Activated CD4-positive, CD25-positive, alpha-beta regulatory T cell (primary cell): ENCODE data around the gene NLGN1.

Experiments used
- DNase-seq, 4 experiments: peaks; one replicate each; lab custom pipeline; 2025; lab: John Stamatoyannopoulos, UW

The NLGN1 gene

DNA sequence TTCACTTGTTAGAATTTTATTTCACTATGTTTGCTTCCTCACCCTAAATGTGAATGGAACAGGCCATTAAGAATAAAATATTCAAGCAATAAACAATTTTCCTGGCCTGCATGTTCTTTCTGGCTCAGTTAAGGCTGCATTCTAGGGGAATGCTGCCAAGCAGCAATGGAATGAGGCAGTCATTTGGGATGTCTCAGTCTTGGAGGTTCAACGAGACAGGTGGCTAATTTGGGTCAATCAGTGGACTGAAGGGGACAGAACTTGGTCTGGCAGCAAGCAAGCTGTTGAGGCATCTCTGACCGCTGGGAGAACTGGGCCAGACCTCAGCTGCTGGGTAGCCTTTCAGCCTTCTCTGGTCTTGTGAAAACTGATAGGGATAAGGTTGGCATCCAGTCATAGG lies 241.6 kb downstream of the NLGN1 start:
- DNase-seq: no peak

DNA sequence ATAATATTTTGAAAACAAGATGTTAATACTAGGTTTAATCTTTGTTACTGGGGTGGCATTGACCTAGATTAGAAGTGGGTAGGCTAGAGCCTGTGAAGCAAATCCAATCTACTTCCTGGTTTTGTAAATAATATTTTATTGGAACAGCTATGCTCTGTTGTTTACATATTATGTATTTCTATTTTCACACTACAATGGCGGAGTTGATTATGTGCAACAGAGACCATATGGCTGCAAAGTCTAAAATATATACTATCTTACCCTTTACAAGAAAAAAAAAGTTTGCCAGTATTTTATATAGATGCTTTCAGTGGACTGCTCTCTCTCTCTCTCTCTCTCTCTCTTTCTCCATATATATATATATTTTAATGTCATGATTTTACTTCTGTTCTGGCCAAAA lies 244.2 kb downstream of the NLGN1 start:
- no peak for DNase-seq

DNA sequence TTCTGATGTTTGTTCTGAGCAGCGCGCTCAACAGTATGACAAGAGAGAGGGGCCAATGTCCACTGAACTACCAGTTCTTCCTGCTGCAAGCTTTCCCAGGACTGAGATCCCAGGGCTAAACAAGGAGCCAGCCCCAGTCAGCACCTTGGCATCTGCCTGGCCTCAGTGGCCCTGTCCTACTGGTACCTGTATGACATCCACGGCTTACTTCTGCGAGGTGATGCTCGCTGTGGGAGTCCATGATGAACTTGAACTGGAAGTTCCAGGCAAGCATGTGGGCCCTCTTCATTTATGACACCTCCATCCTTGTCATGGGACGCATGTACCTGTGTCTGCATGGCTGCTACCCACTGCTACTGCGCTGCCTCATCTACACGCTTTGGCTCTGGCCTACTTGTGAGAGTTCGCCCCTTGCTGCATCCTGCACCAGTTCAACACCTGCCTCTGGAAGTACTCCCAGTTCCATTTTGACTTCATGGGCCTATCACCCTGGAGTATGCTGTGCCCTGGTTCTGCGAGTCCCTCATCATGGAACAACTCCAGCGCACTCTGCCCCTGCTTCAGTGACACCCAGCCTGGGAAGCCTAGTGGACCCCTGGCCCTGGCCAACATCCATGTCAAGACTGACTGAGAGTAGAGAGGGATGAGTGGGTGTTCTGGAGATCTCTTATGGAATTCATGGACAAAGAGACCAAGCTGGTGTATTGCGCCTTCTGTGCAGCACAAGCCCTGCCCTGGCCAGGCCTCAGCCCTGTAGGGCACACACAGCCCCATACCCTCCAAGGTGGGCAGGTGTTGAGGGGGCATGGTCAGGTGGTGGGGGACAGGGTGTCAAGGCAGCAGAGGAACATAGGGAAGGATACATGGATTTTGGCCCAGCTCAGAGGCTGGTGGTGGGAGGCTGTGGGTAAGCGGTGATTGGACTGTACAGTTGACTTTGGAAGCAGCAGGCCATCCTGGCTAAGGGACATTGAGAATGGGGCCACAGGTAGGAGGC lies 246.8 kb downstream of the NLGN1 start:
- DNase-seq: no peak

DNA sequence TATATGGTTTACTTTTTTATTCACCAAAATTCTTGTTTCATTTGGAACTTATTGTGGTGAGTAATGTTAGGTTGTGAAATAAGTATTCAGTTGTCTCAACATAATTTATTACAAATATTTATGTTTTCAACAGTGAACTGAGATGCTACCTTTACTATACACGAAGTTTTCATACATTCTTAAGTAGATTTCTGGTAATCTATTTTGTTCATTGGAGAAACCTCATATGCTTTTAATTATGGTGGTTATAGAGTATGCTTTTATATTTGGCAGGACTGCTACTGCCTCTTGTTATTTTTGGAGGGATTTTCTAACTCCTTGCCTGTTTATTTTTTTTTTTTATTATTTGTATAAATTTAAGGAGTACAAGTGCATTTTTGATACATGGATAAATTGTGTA lies 253.1 kb downstream of the NLGN1 start:
- DNase-seq: no peak

DNA sequence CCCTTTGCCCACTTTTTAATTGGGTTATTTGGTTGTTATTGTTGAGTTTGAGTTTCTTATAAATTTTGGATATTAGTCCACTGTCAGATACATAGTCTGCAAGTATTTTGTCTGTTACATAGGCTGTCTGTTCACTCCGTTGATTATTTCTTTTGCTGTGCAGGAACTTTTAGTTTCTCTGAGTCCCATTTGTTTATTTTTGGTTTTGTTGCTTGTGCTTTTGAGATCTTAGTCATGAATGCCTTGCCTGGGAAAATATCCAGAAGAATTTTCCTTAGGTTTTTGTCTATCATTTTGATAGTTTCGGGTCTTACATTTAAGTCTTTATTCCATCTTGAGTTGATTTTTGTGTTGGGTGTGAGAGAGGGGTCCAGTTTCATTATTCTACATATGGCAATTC lies 254.5 kb downstream of the NLGN1 start:
- DNase-seq: no peak

DNA sequence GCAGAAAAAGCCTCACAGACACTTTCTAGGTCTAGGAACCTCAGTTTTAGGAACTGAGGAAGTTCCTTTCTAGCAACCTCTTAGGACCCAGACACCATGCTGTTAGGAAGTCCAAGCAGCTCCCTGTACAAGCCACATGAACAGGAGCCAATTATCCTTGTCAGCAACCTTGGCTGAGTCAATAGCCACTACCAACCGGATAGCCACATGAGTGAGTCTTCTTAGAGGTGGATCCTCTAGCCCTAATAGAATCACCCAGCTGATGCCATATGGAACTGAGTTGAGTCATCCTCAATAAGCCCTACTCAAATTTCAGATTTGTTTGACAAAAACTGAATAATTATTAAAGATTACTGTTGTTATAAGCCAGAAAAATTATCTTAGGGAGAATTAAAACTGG lies 256.2 kb downstream of the NLGN1 start:
- DNase-seq: no peak

DNA sequence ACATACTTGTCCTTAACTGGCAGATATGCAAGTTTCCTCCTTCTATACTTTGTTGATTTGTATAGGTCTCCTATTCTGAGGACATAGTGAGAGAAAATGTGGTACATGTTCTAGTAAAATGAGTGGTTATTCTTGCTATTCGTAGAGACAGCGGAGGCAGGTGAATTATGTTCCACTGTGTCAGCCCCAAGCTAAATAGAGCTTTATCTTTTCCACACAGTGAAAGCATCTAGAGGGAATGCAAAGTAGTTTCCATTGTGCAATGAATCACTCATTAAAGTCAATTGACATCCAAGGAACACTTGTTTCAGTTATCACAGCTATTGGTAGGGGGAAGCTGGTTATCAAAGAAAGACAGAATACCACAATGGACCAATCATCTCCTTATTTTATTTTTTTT lies 262.4 kb downstream of the NLGN1 start:
- DNase-seq: no peak

DNA sequence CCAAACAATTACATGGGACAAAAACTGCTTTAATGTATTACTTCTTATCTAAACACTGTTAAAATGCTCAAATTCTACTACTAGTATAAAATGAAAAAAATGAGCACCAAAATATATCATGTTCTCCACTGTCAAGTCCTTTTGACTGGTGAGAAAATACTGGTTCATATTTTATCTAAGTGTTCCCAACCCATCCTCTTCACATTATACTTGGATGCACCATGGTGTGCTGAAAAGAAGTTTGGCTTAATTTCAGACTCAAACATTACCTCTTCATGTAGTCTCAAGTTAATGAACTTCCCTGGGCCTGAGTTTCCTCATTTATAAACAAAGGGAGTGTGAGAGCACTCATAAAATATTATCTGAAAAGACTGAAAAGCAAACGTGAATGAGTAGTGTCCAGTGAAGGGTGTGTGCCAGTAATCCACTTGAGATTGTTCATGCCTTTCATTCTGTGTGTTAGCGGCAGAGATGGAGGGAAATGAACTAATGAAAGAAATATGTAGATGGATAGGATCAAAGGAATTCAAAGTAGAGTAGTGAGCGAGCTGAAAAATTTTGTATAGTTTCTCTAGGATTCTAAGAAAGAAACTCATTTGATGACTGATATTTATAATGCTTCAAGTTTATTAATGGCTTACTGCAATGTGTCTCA lies 263.2 kb downstream of the NLGN1 start:
- DNase-seq: no peak

DNA sequence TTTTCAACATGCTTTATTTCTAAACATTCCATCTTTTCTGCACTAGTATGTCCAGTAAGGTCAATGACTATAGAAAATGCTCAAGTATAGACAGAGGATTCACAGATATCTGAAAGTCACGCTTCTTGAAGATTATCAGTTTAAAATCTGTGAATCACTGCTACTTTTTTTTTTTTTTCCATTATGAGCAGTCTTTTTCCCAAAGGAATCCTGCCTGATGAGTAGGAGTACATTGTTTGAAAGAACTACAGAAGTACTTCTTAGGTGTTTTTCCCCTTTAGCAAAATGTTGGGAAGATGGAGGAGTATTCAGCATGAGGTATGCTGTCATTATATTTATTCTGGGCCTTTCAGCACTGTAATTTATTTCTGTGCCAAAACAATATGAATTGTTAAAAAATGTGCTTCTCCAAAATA lies 266.2 kb downstream of the NLGN1 start:
- no peak for DNase-seq

DNA sequence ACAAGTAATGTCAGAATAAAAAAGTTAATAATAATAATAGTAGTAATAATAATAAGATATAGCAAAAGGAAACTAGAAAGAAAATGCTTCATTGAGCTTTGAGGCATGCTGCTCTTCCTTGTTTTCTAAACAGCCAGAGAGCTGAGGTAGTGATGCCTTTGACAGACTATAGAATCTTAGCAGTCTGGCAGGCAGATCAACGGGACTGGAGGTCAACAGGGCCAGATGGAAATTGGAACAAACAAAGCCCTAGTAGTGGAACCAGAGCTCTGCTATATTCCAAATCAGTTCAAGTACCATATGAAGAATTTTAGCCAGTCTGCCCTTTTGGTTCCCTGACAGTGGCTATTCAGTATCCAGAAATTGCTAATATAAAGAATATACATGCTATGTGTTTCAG lies 278.6 kb downstream of the NLGN1 start:
- no peak for DNase-seq

DNA sequence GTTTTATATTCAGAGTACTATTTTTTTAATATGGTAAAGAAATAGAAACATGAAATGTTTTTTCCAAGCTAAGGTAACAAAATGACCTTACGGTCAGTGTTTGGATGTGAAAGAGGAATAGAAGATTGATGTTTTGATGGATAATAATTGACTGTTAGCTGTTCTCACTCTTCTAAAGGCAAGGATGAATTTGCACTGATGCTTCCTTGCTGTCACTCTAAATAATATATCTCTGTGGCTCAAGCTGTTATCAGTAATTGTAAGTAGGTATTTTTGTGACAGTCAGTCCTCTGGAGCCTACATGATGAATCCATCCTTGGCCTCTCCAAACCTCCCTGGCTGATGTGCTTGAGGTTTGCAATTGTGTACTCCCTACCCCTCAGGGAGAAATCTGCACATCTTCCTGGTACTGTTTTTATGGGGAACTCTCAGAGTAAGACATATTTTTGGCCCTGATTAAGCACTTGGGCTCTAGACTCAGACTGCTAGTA lies 283.7 kb downstream of the NLGN1 start:
- no peak for DNase-seq

DNA sequence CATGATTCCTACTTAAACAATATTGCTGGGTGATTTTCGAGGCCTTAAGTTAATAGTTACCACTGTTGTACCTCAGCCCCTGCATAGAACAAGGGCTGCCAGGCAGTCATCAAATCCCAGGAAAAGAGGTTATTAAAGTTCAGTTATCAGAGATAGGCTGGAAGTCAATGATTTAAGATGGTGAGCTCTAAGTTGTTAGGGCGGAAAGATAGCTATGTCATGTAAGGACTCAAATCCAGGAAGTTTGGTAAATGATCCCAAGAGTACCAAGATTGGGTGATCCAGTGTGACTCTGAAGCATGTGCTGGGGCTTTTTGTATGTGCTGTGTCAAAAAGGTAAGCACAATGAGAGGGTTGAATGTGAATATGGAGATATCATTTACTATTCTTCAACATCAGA lies 287.9 kb downstream of the NLGN1 start:
- DNase-seq: no peak

DNA sequence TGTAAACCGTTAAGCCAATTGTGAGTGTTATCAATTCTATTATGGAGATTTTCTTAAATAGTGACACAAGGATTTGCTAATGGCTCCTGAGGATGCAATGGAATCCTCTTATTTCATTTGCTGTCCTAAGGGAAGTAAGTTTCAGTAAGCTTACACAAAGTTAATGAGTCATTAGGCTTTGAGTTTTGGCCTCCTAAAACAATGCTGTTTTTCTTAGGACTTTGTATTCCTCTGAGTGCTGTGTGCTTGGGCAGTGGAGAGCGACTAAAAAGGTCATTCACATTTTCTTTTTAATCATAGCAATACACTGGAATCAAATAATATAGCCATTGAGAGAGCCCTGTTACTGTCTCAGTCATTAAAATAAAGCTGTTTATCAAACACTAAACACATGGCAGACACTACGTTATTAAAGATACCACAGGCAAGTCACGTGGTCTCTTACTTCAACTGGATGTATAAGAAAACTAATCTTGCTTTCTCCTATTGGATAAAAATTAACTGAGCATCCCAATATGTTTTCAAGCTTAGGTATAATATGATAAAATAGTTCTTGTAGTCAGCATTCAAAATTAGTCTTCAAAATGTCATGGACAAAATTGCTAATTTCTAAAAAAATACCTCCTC lies 290.8 kb downstream of the NLGN1 start:
- no peak for DNase-seq

DNA sequence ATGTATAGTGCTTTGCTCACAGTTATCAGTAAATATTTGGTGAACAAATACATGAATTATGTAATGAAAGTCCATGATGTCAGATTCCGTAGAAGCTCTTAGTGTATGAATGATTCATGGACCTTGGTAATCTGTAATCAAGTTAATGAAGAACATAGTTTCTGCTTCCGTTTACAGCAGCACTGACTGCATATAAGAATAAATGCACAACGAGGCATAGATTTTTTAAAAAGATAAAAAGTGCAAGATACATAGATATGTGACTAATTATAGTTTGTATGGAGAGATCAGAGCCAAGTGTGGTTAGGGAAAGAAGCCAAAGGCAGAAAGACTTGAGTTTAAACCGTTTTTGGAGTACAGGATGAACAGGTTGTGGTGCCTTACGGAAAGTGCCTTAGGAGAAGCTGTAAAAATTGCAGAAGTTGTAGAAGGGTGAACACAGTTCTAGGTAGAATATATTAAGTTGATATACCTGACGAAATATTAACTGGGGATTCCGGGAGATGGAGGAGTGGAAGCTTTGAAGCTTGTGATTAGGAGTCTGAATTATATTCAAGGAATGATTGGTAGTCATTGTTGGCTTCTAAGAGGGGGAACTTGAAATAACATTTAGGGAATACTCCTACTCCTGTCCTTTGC lies 293.1 kb downstream of the NLGN1 start:
- DNase-seq: no peak

DNA sequence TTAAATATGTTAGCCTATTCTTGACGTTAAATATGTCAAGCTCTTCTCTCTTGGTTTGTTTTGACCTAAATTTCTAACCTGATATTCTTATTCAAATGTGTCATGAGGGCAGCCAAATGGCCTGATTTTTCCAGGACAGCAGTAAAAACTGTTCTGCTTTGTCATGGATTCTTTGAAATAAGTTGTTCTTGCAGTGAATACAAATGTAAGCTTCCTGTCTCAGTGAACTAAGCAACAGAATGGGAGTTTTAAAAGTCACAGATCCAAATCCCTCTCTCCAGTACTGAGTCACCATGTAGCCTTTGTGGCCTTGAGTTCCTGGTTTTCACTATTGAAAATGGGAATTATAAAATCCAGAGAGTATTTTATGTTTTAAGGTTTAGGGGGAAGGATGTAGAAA lies 301.8 kb downstream of the NLGN1 start:
- no peak for DNase-seq

DNA sequence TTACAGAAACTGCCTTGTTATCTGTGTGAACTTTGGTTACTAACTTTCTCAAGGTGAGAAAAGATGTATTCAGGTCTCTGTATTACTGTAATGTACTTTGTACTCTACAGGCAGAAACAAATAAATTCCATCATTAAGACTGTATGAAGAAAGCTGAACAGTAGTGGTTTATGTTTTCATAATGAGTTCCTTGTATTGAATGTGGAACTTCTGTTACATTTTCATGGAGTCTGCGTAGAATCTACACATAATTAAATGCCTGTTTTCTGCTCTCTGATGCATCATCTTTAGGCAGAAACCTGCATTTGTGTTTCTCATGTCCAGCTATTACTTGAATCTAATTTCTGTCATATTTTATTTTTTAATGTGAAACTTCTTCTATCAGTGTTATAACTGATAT lies 302.8 kb downstream of the NLGN1 start:
- no peak for DNase-seq

DNA sequence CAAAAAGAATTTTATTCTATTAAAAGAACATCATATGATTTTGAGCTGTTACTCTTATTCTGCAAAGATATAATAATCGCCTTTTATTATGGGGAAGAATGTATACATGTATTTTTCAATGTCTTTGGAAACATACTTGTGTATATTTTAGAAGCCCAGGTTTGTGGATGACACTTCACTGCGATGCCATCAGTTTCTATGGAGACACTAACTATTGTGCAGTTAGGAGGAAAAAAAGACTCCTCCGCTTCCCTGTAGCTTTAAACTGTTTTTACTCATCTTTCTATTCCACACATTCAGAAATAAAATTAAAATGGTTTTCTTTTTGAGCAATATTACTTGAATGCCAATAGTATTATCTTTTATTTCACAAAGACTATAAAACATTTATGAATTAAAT lies 305.0 kb downstream of the NLGN1 start:
- no peak for DNase-seq

DNA sequence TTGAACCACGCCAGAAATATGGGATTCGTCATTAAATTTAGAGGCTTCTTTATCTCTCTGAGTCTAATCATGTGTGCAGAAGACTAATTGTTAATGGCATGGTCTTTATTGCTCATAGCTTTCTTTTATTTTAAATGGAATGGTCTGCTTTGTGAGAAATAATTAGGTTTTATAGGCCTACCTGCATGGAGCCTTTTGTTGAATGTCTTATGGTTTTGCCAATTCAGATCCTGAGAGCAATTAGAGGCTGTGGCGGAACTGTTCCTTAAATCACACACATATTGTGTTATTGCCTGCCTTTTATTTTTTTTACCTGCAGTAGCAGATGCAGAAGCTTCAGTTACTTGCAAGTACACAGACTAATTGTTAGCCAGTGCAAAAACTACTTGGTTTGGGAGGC lies 306.2 kb downstream of the NLGN1 start:
- DNase-seq: no peak

DNA sequence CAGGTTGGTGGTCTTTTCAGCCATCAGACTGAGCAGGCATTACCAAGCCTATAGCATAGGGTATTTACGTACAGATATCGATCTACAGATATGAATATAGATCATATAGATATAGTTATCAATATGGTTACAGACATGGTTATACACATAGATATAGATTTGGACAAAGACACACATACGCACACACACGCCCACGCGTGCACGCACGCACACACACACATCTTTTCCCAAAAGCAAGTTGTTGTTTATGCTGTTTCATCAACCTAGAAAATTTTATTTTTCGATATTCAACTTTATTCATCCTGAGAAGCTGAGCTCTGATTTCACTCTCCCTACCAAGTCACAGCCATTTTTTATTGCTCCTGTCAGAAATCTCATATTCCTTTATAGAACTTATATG lies 309.1 kb downstream of the NLGN1 start:
- no peak for DNase-seq

DNA sequence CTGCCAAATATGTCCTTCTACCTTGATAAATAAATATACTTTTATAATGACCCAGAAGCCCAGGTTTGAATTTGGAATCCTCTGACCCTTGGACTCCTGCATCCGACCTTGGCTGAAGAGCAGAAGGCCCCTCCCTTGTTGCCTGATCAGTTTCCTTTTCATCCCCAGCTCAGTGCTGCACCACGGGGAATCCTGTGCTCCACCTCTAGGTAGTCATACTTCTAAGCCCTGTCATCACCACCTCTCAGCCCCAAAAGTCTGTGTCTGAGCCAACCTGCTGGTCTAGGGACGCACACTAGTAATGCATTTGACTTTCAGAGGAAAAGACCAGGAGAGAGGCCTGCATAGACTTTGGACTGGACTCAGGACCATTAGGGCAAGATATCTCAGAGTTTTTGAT lies 310.6 kb downstream of the NLGN1 start:
- no peak for DNase-seq

DNA sequence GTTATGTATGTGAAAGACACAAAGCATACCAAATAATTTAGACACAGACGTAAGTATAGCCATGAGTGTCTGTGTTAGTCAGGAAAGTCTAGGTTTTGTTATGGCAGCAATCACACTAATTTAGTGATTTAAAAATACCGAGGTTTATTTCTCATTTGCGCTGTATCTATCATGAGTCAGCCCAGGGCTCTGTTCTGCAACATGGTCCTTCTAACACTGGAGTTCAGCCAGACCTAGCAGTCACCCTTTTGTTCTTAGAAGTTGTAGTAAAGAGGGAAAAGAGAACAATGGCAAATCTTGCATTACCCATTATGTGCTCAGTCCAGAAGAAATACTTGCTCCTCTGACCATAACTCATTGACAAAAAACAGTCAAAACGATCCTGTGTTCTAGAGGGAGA lies 311.5 kb downstream of the NLGN1 start:
- DNase-seq: no peak

DNA sequence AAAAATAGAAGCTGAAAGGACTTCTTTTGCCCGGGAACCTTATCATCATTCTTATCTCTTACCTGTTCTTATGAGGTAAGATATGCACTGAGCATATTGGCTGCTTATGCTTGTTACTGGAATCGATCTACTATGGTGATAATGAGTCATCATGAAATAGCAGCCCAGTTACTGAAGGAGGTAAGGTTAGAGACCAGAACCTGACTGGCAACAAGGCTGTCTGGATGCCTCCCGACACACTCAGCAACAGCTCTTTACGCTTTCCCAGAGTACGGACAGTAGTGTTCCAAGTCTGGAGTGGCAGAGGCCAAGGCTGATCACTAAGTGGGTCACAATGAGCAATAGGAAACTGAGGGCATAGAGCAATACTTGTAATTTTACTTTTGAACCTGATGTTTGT lies 314.1 kb downstream of the NLGN1 start:
- no peak for DNase-seq
